Thyroid gland (tissue), 4 donors: ENCODE data around the gene JSRP1.

Experiments used
- CTCF ChIP-seq, 6 experiments: fragments of 200-600 bp in 3 of 6; fragments of 450-650 bp in 3 of 6; sonication (generic) in 3 of 6; IDR thresholded peaks; one replicate each; pipeline ENCODE4 v1.5.1; 2016 to 2019; ENCODE audit warnings: antibody characterized with exemption in 6 of 6, mild to moderate bottlenecking in 2 of 6, inconsistent platforms in 1 of 6, moderate library complexity in 1 of 6
- POLR2A ChIP-seq, 2 donors: fragments of 450-650 bp; IDR thresholded peaks; one replicate each; pipeline ENCODE4 v1.6.1; 2017; ENCODE audit warnings: antibody characterized with exemption in 2 of 2, mild to moderate bottlenecking in 2 of 2, moderate library complexity in 1 of 2

- TF ChIP-seq CTCF (IDR thresholded peaks at IDR 0.05) (no peak), POLR2A (IDR thresholded peaks at IDR 0.05) (no peak)
These were observed 10.9 kb downstream of the JSRP1 start for GRCh38 chr19:2245273-2245672.
